GM12892 (cell line): ENCODE results near the gene ALDH9A1.

ENCODE experiments used
- POLR2A ChIP-seq: IDR thresholded peaks from 2 replicates; pipeline ENCODE4 v1.6.1; 2011; ENCODE audit warnings: low read depth, low read length, control low read depth
- TAF1 ChIP-seq: IDR thresholded peaks from 2 replicates; pipeline ENCODE4 v1.6.1; 2011; ENCODE audit warnings: low read depth, mild to moderate bottlenecking, control low read depth, low read length, borderline replicate concordance

- TF ChIP-seq POLR2A (no peak), TAF1 (no peak)
Observed at GRCh38 chr1:165742194-165742593, 43.8 kb upstream of the ALDH9A1 start.
